Upper lobe of left lung (tissue), 6 donors: ENCODE measurements around the gene ZNF552. TPM values are rescaled to one million over a fixed set of nuclear protein-coding genes. Genes with fewer than 3 reads are reported as not detected.

Experiments
- ATAC-seq, 2 donors: fragments of 200-7000 bp; cut with Tn5 transposase; one replicate each; pipeline ENCODE4 v1.9.1; 2022; ENCODE audit warnings: mild to moderate bottlenecking in 2 of 2, moderate library complexity in 2 of 2; ENCODE audit not compliant: low FRiP score in 2 of 2
- DNase-seq, 2 donors: peaks; one replicate each; pipeline ENCODE4 v3.0.0-alpha.2; 2019 to 2020
- H3K27ac ChIP-seq, 4 donors: fragments of 200-600 bp; sonication (generic); one replicate each; pipeline ENCODE4 v1.5.1; 2016 to 2019
- H3K27me3 ChIP-seq, 4 donors: fragments of 200-600 bp; sonication (generic); one replicate each; pipeline ENCODE4 v1.5.1; 2017 to 2019
- H3K36me3 ChIP-seq, 4 donors: fragments of 200-600 bp; sonication (generic); one replicate each; pipeline ENCODE4 v1.5.1; 2016 to 2019
- H3K4me1 ChIP-seq, 4 donors: fragments of 200-600 bp; sonication (generic); one replicate each; pipeline ENCODE4 v1.5.1; 2018 to 2019
- H3K4me3 ChIP-seq, 4 donors: fragments of 200-600 bp; sonication (generic); one replicate each; pipeline ENCODE4 v1.5.1; 2017 to 2019; ENCODE audit warnings: mild to moderate bottlenecking in 2 of 4, moderate library complexity in 1 of 4
- H3K9me3 ChIP-seq, 4 donors: fragments of 200-600 bp; sonication (generic); one replicate each; pipeline ENCODE4 v1.5.1; 2018 to 2019
- EP300 ChIP-seq, 4 donors: sonication (generic); formaldehyde crosslinking; IDR thresholded peaks; one replicate each; pipeline ENCODE4 v1.5.1; 2017; ENCODE audit warnings: antibody characterized with exemption in 4 of 4, control low read depth in 2 of 4
- POLR2A ChIP-seq, 4 donors: fragments of 450-650 bp; IDR thresholded peaks; one replicate each; pipeline ENCODE4 v1.5.1; 2016 to 2017; ENCODE audit warnings: antibody characterized with exemption in 4 of 4, mild to moderate bottlenecking in 2 of 4
- POLR2AphosphoS5 ChIP-seq, 2 donors: sonication (generic); formaldehyde crosslinking; IDR thresholded peaks; one replicate each; pipeline ENCODE4 v1.5.1; 2017; ENCODE audit warnings: antibody characterized with exemption in 2 of 2
- WGBS, 2 donors: methylation state at CpG; one replicate each; pipeline ENCODE4 v1.1.5; 2017 to 2018; 5-methylcytosine and 5-hydroxymethylcytosine counted together
- total RNA-seq, 6 donors: library from RNA; depleted of rRNA in 4 of 6; stranded (reverse); fragments of >200 nt in 4 of 6; gene quantifications; one replicate each; pipeline versions ENCODE4 v1.1.0 to v1.2.1, GENCODE V29; 2016 to 2021
- TF ChIP-seq, protein P1 (sequence below), 6 experiments: fragments of 450-650 bp in 4 of 6; fragments of 200-600 bp in 2 of 6; sonication (generic) in 2 of 6; IDR thresholded peaks; one replicate each; pipeline ENCODE4 v1.5.1; 2016 to 2019; ENCODE audit warnings: antibody characterized with exemption in 6 of 6
- donor health status: DM: no; HTN: no; CAD: no; lungs with moderate emphysema.
- donor health status: DM: no; HTN: yes; CAD: no; lungs with severe emphysema.

The ZNF552 gene
- total RNA-seq, 6 donors from 2014 or later: 12.1 to 68.1 (median 21.0) TPM

DNA sequence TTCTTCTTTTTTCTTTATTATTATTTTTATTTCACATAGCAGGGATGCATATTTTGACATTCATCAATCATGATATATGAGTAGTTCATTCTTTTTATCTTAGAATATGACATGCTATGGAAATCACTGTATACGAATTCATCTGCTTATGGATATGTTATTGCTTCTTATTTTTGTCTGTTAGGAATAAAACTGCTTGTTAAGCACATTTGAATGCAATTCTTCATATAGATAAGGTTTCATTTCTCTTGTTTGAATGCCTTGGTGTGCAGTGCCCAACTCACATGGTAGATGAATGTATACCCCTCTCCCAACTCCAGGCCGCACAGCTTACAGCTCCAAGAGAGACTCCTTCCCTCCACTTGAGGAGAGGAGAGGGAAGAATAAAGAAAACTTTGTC lies 56.8 kb downstream of the ZNF552 start:
- no peaks in the 10 kb centered on the region for H3K4me1 ChIP-seq
- TF ChIP-seq POLR2A (IDR thresholded peaks at IDR 0.05) (no peak), POLR2AphosphoS5 (IDR thresholded peaks at IDR 0.05) (no peak), EP300 (IDR thresholded peaks at IDR 0.05) (no peak)
- TF ChIP-seq, protein P1, sequence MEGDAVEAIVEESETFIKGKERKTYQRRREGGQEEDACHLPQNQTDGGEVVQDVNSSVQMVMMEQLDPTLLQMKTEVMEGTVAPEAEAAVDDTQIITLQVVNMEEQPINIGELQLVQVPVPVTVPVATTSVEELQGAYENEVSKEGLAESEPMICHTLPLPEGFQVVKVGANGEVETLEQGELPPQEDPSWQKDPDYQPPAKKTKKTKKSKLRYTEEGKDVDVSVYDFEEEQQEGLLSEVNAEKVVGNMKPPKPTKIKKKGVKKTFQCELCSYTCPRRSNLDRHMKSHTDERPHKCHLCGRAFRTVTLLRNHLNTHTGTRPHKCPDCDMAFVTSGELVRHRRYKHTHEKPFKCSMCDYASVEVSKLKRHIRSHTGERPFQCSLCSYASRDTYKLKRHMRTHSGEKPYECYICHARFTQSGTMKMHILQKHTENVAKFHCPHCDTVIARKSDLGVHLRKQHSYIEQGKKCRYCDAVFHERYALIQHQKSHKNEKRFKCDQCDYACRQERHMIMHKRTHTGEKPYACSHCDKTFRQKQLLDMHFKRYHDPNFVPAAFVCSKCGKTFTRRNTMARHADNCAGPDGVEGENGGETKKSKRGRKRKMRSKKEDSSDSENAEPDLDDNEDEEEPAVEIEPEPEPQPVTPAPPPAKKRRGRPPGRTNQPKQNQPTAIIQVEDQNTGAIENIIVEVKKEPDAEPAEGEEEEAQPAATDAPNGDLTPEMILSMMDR (IDR thresholded peaks at IDR 0.05): no peak
- peaks cover 43 to 87% (median 68%) of the 10 kb centered on the region in 4 donors for H3K9me3 ChIP-seq
- 91 to 92% methylated on average over 2 of the region's 2 CpGs for WGBS, 2 donors
- H3K36me3 ChIP-seq: peaks cover 20 to 88% (median 66%) of the 10 kb centered on the region in 4 donors
- H3K4me3 ChIP-seq: no peak overlapping the region
- H3K27ac ChIP-seq: no peak overlapping the region
- DNase-seq (no peak), ATAC-seq (no peak)
- no peaks in the 10 kb centered on the region for H3K27me3 ChIP-seq

Other genes starting within 250 kb of the ZNF552 start
- 1 to 10 TPM in 5 of 6 donors, under 1 TPM in 1; 0.55 to 6.1 (median 3.6) TPM for gene ZNF416, start 236.0 kb downstream of the ZNF552 start, total RNA-seq
- 1 to 10 TPM in 5 of 6 donors, under 1 TPM in 1; 0.78 to 3.3 (median 2.6) TPM for gene ZIK1, start 230.8 kb downstream of the ZNF552 start, total RNA-seq
- gene ZNF530, start 215.0 kb downstream of the ZNF552 start, total RNA-seq: 1 to 10 TPM; 1.7 to 7.3 (median 3.0) TPM
- gene ZNF134, start 200.7 kb downstream of the ZNF552 start, total RNA-seq: 10 to 100 TPM; 11.5 to 18.5 (median 16.1) TPM
- gene ZNF211, start 181.7 kb downstream of the ZNF552 start, total RNA-seq: 10 to 100 TPM in 3 of 6 donors, 1 to 10 TPM in 3; 7.1 to 16.4 (median 11.0) TPM
- under 1 TPM in 2 of 6 donors, not detected in 4; 0.17 to 0.49 TPM for gene ZSCAN4, start 146.0 kb downstream of the ZNF552 start, total RNA-seq
- gene ZNF551, start 132.9 kb downstream of the ZNF552 start, total RNA-seq: 10 to 100 TPM in 2 of 6 donors, 1 to 10 TPM in 4; 4.3 to 15.4 (median 7.0) TPM
- 1 to 10 TPM; 1.4 to 7.3 (median 2.4) TPM for gene ZNF154, start 105.7 kb downstream of the ZNF552 start, total RNA-seq
- 10 to 100 TPM in 1 of 6 donors, 1 to 10 TPM in 5; 1.8 to 15.7 (median 7.2) TPM for gene ZNF671, start 87.3 kb downstream of the ZNF552 start, total RNA-seq
- 10 to 100 TPM in 5 of 6 donors, 1 to 10 TPM in 1; 9.7 to 83.8 (median 13.3) TPM for gene ZNF776, start 68.1 kb downstream of the ZNF552 start, total RNA-seq
- 10 to 100 TPM; 13.2 to 30.4 (median 19.6) TPM for gene ZNF586, start 45.2 kb downstream of the ZNF552 start, total RNA-seq
- 10 to 100 TPM; 10.2 to 32.5 (median 16.4) TPM for gene ZNF587B, start 15.4 kb upstream of the ZNF552 start, total RNA-seq
- 10 to 100 TPM; 12.2 to 52.4 (median 23.0) TPM for gene ZNF587, start 34.9 kb upstream of the ZNF552 start, total RNA-seq
- 10 to 100 TPM in 3 of 6 donors, 1 to 10 TPM in 3; 7.1 to 16.8 (median 9.4) TPM for gene ZNF814, start 74.1 kb upstream of the ZNF552 start, total RNA-seq
- gene ZNF417, start 101.7 kb upstream of the ZNF552 start, total RNA-seq: 10 to 100 TPM in 5 of 6 donors, 1 to 10 TPM in 1; 7.3 to 24.1 (median 14.4) TPM
- gene ZNF418, start 120.5 kb upstream of the ZNF552 start, total RNA-seq: 10 to 100 TPM in 2 of 6 donors, 1 to 10 TPM in 4; 3.3 to 18.0 (median 5.7) TPM
- 1 to 10 TPM; 1.1 to 4.9 (median 3.4) TPM for gene ZNF256, start 132.8 kb upstream of the ZNF552 start, total RNA-seq
- gene C19orf18, start 159.6 kb upstream of the ZNF552 start, total RNA-seq: 1 to 10 TPM in 3 of 6 donors, under 1 TPM in 2, not detected in 1; 0.46 to 7.7 (median 1.2) TPM
- gene ZNF606, start 187.9 kb upstream of the ZNF552 start, total RNA-seq: 10 to 100 TPM in 5 of 6 donors, 1 to 10 TPM in 1; 9.6 to 40.9 (median 15.4) TPM
- 1 to 10 TPM in 2 of 6 donors, under 1 TPM in 1, not detected in 3; 0.61 to 2.1 (median 1.4) TPM for gene ZSCAN1, start 219.1 kb upstream of the ZNF552 start, total RNA-seq
- gene ZNF135, start 244.4 kb upstream of the ZNF552 start, total RNA-seq: 10 to 100 TPM in 1 of 6 donors, 1 to 10 TPM in 5; 1.7 to 11.5 (median 3.4) TPM